ENCODE measurements around the gene ENOSF1. TPM values are rescaled to one million over a fixed set of nuclear protein-coding genes. Genes with fewer than 3 reads are reported as not detected.

The ENOSF1 gene
- total and polyA plus RNA-seq, 10 of the 15 experiments (the other 5 are each of a cell fraction or from before 2014, with no cell fraction given): 12.5 to 43.3 (median 29.5) TPM

- no peak for TF ChIP-seq NR2C2 (IDR thresholded peaks at IDR 0.05; ENCODE audit: borderline replicate concordance, control insufficient read depth, insufficient read length, low read depth)
- peak; percentile 80 for TF ChIP-seq POLR2A (IDR thresholded peaks at IDR 0.05; ENCODE audit: low read depth, low read length)
- TF ChIP-seq, protein P1, sequence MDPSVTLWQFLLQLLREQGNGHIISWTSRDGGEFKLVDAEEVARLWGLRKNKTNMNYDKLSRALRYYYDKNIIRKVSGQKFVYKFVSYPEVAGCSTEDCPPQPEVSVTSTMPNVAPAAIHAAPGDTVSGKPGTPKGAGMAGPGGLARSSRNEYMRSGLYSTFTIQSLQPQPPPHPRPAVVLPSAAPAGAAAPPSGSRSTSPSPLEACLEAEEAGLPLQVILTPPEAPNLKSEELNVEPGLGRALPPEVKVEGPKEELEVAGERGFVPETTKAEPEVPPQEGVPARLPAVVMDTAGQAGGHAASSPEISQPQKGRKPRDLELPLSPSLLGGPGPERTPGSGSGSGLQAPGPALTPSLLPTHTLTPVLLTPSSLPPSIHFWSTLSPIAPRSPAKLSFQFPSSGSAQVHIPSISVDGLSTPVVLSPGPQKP (IDR thresholded peaks at IDR 0.05; ENCODE audit: low read depth, low read length): no peak
- peak; percentile 94 for TF ChIP-seq FOXK2 (IDR thresholded peaks at IDR 0.05)
- 0 out of 2 replicates have a peak, but pooled peaks have one; percentile 15 for TF ChIP-seq DPF2 (IDR thresholded peaks at IDR 0.05)
- TF ChIP-seq ETV6 (conservative IDR thresholded peaks at IDR 0.05 in 1 of 2, IDR thresholded peaks at IDR 0.05 in 1 of 2; ENCODE audit: borderline replicate concordance in 1 of 2, low read depth in 1 of 2): 0 out of 4 replicates have a peak, but pooled peaks of 1 of the 2 experiments have one; percentile 15
- TF ChIP-seq SIX5 (IDR thresholded peaks at IDR 0.05; ENCODE audit: low read depth, low read length, severe bottlenecking): peak; percentile 2
- no peak for TF ChIP-seq EGR1 (IDR thresholded peaks at IDR 0.05; ENCODE audit: borderline replicate concordance in 1 of 2, low read depth in 2 of 2, low read length in 2 of 2)
- peak; percentile 37; the same call in 1 of the 2 replicates for TF ChIP-seq MTA3 (IDR thresholded peaks at IDR 0.05; ENCODE audit: borderline replicate concordance, low read length)
- no peak for TF ChIP-seq ZNF622 (IDR thresholded peaks at IDR 0.05)
- TF ChIP-seq IRF4 (IDR thresholded peaks at IDR 0.05; ENCODE audit: low read depth, low read length): no peak
- TF ChIP-seq E4F1 (IDR thresholded peaks at IDR 0.05; ENCODE audit: borderline replicate concordance, partially characterized antibody): no peak
- TF ChIP-seq JUND (IDR thresholded peaks at IDR 0.05; ENCODE audit: low read depth, low read length): peak; percentile 82; the same call in 1 of the 2 replicates
- TF ChIP-seq TCF7 (IDR thresholded peaks at IDR 0.05; ENCODE audit: borderline replicate concordance): no peak
- TF ChIP-seq, protein P2, sequence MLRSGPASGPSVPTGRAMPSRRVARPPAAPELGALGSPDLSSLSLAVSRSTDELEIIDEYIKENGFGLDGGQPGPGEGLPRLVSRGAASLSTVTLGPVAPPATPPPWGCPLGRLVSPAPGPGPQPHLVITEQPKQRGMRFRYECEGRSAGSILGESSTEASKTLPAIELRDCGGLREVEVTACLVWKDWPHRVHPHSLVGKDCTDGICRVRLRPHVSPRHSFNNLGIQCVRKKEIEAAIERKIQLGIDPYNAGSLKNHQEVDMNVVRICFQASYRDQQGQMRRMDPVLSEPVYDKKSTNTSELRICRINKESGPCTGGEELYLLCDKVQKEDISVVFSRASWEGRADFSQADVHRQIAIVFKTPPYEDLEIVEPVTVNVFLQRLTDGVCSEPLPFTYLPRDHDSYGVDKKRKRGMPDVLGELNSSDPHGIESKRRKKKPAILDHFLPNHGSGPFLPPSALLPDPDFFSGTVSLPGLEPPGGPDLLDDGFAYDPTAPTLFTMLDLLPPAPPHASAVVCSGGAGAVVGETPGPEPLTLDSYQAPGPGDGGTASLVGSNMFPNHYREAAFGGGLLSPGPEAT (IDR thresholded peaks at IDR 0.05; ENCODE audit: low read depth): no peak
- TF ChIP-seq MEF2B (IDR thresholded peaks at IDR 0.05; ENCODE audit: partially characterized antibody, poor library complexity, severe bottlenecking): no peak
- no peak for TF ChIP-seq HCFC1 (IDR thresholded peaks at IDR 0.05; ENCODE audit: low read length)
- no peak for TF ChIP-seq FOS (IDR thresholded peaks at IDR 0.05; ENCODE audit: borderline replicate concordance, extremely low read depth, insufficient read length)
- TF ChIP-seq YBX1 (IDR thresholded peaks at IDR 0.05): no peak
- TF ChIP-seq SUZ12 (IDR thresholded peaks at IDR 0.05; ENCODE audit: unreplicated experiment): no peak
- no peak for TF ChIP-seq RFX5 (IDR thresholded peaks at IDR 0.05; ENCODE audit: low read depth, low read length)
- peak; percentile 86 for TF ChIP-seq ATF7 (IDR thresholded peaks at IDR 0.05; ENCODE audit: low read depth)
- 0 out of 2 replicates have a peak, but pooled peaks have one; percentile 17 for TF ChIP-seq RB1 (IDR thresholded peaks at IDR 0.05; ENCODE audit: borderline replicate concordance)
- TF ChIP-seq NBN (IDR thresholded peaks at IDR 0.05): 0 out of 2 replicates have a peak, but pooled peaks have one; percentile 18
- TF ChIP-seq CREM (IDR thresholded peaks at IDR 0.05; ENCODE audit: low read depth): peak; percentile 76
These were observed 54.2 kb downstream of the ENOSF1 start (continued) for GRCh38 chr18:658001-658946.

Data from GM12878 (cell line).